Omental fat pad (tissue), 4 donors: ENCODE results near the gene ABHD10. TPM values are rescaled to one million over a fixed set of nuclear protein-coding genes. Genes with fewer than 3 reads are reported as not detected.

ENCODE experiments used
- ATAC-seq: fragments of 150-250 bp; one replicate; pipeline ENCODE4 v1.9.1; 2016; ENCODE audit warnings: mild to moderate bottlenecking, moderate library complexity; ENCODE audit not compliant: low FRiP score
- DNase-seq: peaks from one replicate; pipeline ENCODE4 v3.0.0-alpha.2; 2019; ENCODE audit warnings: low spot score
- total RNA-seq, 4 donors: library from RNA; depleted of rRNA; stranded (reverse); fragments of >200 nt; gene quantifications; one replicate each; pipeline ENCODE4 v1.1.0, GENCODE V29; 2016
- TF ChIP-seq, protein P1 (sequence below), 3 donors: fragments of 450-650 bp; IDR thresholded peaks; one replicate each; pipeline ENCODE4 v1.5.1; 2016 to 2017; ENCODE audit warnings: antibody characterized with exemption in 3 of 3, mild to moderate bottlenecking in 3 of 3, moderate library complexity in 2 of 3

Gene ABHD10
- total RNA-seq, 4 donors from 2014 or later, result 9.5 to 27.4 (median 17.3) TPM

DNA sequence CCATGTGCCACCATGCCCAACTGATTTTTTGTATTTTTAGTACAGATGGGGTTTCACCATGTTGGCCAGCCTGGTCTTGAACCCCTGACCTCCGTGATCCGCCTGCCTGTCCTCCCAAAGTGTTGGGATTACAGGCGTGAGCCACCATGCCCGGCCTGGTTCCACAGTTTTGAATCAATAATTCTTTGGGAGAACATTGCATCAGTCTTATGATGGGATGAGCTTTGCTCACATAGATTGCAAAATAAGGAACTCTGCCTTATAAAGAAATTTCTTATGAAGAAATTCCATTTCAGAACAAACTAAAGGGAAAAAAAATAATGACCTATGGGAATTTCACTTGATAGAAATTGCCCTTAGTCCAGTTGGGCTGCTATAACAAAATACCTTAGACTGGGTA lies 39.9 kb downstream of the ABHD10 start:
- DNase-seq, result no peak
- ATAC-seq, result no peak
- TF ChIP-seq, protein P1, sequence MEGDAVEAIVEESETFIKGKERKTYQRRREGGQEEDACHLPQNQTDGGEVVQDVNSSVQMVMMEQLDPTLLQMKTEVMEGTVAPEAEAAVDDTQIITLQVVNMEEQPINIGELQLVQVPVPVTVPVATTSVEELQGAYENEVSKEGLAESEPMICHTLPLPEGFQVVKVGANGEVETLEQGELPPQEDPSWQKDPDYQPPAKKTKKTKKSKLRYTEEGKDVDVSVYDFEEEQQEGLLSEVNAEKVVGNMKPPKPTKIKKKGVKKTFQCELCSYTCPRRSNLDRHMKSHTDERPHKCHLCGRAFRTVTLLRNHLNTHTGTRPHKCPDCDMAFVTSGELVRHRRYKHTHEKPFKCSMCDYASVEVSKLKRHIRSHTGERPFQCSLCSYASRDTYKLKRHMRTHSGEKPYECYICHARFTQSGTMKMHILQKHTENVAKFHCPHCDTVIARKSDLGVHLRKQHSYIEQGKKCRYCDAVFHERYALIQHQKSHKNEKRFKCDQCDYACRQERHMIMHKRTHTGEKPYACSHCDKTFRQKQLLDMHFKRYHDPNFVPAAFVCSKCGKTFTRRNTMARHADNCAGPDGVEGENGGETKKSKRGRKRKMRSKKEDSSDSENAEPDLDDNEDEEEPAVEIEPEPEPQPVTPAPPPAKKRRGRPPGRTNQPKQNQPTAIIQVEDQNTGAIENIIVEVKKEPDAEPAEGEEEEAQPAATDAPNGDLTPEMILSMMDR (IDR thresholded peaks at IDR 0.05), result no peak

DNA sequence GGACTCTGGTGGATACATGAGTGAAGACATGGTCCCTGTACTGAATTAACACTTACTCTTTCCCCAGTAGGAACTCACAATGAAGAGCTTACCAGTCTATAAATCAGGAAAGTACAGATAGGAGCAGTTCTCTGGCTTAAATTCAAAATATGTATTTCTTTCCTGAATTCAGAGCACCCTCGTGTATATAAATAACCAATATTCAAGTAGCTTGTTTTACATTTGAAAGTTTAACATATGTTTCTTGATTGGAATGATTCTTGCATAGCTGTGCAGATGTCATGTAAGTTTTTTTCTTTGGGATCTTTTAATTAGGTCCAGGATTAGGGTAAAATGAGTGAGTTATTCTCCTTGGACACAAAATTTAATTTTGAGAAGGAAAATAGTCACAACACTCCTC lies 40.9 kb downstream of the ABHD10 start:
- no peak for ATAC-seq
- TF ChIP-seq, protein P1 (IDR thresholded peaks at IDR 0.05), result no peak
- DNase-seq, result no peak

DNA sequence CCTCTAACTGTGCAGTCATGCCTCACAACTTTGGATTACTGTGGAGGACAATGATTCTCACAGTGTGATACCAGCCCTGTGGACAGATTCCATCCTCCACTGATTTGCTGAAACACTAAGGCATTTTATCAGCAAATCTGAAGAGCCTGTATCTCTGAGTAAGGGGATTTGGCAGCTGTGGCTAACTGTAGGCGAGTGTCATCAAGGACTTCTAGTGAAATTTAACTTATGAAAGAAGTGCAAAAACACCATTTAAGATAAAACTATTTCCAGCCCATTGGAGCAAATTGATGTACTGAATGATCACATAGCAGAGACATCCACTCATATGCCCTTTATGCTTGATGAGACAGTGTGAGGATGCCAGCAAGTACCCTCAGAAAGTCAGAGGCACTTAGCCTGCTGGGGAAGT lies 41.9 kb downstream of the ABHD10 start:
- no peak for DNase-seq
- ATAC-seq, result no peak
- TF ChIP-seq, protein P1 (IDR thresholded peaks at IDR 0.05), result no peak

DNA sequence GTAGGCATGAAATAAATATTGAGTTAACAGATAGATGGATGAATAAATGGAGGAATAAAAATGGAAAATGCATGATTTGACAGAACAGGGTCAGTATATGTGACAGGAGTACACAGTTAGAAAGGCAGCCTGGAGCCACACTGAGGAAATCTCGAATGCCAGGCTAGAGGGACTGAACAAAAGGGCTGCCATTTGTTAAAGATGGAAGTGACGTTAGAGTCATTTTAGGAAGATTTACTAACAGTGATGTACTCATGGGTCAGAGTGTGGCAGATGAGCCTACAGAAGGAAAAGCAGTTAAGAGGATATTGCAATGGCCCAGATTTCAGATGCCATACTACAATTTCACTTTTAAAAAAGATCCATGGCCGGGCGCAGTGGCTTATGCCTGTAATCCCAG lies 48.3 kb downstream of the ABHD10 start:
- TF ChIP-seq, protein P1 (IDR thresholded peaks at IDR 0.05), result no peak
- no peak for DNase-seq
- ATAC-seq, result no peak

DNA sequence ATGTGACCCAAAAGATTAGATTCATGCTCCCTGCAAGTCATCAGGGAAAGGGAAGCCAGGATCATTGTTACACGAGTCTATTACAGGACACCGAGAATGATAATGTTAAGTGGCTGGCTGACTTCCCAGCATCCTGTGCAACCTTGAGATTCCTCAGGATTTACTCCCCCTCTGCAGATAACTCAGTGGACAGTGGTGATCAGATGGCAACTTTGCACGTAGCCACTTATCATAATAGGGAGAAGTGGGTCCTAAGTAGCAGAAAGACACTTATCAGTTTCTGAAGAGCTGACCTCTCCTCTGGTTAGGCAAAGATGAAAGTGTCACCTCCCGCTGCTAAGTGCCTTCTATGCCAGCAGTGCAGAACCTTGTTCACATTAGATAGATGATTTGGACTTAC lies 49.0 kb downstream of the ABHD10 start:
- DNase-seq, result no peak
- no peak for ATAC-seq
- TF ChIP-seq, protein P1 (IDR thresholded peaks at IDR 0.05), result no peak

DNA sequence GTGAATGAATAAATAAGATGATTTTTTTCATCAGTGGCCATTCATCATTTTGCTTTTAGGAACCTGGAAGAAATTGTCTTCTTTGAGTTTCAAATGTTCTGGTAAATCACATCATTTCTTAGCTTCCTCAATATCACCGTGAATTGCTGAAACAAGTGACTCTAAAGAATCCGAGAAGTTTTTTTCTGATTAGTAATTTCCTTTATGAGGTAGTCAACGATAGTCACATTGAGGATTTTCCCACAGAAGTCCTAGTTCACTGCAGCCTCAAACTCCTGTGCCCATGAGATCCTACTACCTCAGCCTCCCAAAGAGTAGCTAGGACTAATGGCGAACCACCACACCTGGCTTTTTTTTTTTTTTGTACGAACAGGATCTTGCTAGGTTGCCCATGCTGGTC lies 52.1 kb downstream of the ABHD10 start:
- no peak for ATAC-seq
- TF ChIP-seq, protein P1 (IDR thresholded peaks at IDR 0.05), result no peak

DNA sequence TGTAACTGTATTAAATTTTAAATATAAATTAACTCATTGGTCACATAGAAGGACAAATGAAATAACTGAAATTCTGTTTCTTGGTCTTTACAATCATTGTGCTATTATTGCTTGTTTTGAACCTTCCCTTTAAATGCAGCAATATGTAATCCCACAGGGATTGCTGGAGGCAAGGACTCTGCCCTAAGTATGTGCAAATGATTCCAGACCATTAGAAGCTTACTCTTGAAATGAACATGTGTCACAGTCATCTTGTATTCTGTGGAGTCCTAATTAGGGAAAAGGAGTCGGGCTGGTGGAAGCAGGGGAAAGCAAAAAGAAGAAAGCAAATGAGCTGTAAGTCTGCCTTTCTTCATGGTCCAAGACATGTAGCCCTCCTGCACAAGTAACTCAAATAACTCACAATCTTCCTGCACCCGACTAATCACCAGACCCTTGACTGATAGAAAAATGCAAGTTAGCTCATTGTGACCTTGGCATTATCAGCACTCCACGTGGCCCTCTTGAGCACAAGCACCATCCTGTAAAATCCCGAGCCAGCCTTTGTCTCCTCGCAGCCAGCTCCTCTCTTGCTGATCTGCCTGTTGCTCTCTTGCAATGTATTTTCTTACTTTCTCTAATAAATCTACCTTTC lies 53.4 kb downstream of the ABHD10 start:
- ATAC-seq (no peak), DNase-seq (no peak)
- TF ChIP-seq, protein P1 (IDR thresholded peaks at IDR 0.05), result no peak

More for the DNA sequence above, 52.1 kb downstream of the ABHD10 start:
- DNase-seq, result no peak
